HG03025 (cell line): ENCODE data around the gene CXADR.

ENCODE experiments used
- ATAC-seq: cut with Tn5 transposase; IDR thresholded peaks from one replicate; pipeline ENCODE4 v1.9.1; 2021; ENCODE audit warnings: mild to moderate bottlenecking, moderate library complexity; ENCODE audit not compliant: unreplicated experiment, low FRiP score

Gene CXADR

DNA sequence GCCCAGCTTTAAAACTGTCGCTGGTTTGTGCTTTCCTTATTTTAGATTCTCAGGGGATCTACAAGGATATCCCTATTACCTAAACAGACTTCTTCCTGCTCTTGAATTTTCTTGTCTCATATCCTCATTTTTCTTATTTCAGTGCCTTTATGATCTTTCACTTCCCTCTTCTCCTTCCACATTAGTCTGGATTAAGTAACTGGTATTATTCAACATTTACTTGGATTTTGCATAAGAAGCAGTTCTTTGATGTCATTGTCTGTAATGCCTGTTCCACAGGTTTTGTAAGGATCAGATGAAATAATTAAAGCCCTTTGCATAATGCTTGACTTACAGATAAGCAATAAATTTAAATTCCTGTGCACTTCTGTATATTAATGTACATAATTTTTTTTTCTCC lies 26.5 kb downstream of the CXADR start:
- ATAC-seq: no peak

DNA sequence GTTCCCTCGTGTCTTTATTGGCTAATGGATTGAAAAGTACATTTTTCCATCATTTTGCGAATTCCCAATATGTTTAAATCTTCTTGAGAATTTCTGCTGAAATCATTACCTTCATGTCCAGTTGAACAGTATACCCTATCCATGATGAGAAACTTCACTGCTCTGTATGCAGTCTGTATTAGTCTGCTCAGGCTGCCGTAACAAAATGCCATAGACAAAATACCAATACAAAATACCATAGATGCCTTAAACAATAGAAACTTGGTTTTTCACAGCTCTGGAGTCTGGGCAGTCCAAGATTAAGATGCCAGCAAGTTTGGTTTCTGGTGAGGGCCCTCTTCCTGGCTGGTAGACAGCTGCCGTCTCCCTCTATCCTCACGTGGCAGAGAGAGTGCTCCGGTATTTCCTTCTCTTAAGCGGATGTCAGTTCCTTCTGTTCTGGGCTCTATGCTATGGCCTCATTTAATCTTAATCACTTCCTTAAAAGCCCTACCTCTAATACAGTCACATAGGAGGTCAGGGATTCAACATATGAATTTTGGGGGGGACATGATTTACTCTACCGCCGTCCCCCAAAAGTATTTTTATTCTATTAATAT lies 27.0 kb downstream of the CXADR start:
- no peak for ATAC-seq

DNA sequence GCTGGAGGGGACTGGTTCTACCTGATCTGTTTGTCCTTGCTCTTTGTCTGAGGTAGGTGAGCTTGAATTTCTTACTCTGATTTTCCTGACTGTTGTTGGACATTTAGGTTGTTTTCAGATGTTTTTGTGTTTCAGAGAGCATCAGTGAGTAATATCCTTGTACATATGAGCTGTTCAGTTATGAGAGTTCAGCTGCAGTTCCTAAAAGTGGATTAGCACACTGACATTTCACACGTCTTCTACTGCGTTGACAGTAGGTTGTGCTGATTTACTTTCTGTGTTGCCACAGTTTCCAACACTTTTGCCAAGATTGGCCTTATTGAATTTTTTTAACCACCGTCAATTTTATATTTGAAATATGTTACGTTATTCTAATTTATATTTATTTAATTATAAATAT lies 27.7 kb downstream of the CXADR start:
- ATAC-seq: no peak

DNA sequence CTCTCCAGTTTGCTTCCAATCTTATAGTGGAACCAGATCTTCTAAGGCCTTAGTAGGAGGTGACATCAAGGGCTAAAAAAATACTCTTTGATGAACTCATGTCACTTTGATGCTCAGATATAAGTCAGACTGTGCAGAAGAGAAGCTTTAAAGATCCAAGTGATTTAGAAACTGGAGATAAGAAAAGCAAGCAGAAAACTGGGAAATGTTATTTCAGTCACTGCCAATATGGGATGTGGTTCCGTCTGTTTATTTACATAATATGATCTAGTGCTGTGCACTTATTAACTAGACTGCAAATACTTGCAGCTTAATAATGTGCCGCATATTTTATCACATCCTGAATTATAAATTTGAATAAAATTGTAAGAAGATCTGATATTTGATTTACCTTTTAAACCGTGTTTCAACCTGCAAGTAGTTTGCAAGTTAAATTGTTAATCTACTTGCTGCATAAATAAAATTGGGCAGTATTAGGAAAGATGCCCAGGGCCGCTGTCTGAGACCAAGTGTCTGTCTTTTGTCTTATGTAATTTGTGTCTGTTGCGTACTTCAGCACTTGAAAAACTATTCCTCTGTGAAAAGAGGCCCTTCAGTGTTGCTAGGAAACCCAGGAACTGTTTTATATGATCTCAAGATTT lies 29.6 kb downstream of the CXADR start:
- no peak for ATAC-seq

DNA sequence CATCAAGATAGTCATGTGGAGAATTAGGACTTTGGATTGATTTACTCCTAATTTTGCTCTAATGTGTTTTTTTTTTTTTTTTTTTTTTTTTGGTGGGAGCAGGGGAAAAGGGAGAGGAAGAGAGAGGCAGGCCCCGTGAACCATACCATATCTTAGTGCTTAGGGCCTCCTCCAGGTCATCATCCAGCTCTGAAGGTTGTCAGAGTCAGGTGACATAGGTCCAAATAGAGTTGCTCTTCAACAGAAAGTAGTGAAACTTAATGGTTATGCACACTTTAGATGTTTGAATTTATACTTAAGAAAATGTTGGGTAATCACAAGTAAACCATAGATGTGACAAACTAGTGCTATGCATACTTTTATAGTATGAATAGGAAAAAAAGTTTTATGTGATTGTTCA lies 32.2 kb downstream of the CXADR start:
- no peak for ATAC-seq

DNA sequence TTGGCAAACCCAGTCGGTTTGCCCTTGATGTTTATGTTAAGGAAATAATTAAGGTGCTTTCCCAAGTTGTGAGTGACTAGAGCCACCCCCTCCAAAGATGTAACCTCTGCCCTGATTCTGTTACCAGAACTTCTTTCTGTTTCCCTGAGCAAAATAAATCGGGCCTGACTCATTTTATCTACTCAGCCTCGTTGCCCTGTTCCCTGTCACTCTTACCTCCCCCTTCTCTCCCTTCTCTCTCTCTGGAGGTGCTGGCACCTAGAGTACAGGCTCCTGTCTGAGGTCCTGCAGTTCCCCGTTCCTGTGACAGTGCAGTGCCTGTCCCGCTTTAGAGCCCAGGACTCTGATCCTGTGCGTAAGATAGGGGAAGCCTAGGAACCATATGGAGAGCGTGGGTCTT lies 35.4 kb downstream of the CXADR start:
- no peak for ATAC-seq

DNA sequence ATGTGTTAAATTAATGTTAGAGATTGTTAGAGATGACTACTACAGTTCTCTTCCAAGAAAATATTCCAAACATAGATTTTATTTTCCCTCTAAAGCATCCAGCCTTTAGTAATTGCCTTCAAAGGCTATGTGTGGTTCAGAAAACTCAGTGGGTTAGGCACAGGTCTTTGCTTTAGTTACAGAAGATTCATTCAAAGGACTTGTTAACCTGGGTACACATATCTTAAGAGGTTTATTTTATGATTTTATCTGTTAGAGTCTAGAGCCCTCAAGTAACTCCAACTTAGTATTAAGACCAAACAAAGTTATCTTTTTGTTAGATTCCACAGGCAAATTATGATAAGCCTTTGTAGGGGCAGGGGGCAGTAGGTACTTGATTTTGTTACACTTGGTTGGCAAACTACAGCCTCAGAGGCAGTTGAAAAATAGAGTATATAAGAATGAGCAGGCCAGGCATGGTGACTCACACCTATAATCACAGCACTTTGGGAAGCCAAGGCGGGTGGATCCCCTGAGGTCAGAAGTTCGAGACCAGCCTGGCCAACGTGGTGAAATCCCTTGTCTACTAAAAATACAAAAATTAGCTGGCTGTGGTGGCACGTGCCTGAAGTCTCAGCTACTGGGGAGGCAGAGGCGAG lies 37.9 kb downstream of the CXADR start:
- no peak for ATAC-seq

DNA sequence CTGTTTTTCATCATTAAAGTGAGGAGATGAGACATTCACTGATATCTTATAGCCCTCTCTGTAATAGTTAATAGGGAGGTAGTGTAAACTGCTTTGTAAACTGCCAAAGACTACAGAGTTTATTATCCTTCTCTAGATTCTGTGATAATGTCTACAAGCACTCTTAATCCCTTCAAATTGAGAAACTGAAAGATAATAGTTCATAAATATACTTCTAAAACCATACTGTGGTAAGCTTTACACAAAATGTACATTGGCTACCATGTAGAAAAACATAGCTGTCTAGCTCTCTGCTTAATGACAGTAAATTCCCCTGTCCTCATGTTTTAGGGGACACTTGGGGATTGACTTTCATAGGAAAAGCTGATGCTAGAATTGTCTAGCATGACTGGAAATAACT lies 39.6 kb downstream of the CXADR start:
- ATAC-seq: no peak

DNA sequence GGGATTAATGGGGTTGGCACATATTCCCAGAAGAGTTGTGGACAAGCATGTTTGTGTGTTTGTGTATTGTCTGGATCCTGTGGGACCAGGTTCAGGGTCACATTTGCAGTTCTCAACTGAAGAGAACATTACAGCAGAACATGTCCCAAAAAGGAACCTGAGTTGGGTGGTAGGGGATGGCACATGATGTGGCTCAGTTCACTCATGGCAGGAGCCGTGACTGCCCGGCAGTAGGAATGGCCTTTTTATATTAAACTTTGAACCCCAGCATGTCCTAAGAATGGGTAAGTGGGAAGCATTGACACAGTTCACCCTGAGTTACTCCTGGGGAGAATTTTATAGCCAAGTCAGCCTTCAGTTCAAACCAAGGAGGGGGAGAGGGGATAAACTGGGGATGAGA lies 41.3 kb downstream of the CXADR start:
- ATAC-seq: no peak

DNA sequence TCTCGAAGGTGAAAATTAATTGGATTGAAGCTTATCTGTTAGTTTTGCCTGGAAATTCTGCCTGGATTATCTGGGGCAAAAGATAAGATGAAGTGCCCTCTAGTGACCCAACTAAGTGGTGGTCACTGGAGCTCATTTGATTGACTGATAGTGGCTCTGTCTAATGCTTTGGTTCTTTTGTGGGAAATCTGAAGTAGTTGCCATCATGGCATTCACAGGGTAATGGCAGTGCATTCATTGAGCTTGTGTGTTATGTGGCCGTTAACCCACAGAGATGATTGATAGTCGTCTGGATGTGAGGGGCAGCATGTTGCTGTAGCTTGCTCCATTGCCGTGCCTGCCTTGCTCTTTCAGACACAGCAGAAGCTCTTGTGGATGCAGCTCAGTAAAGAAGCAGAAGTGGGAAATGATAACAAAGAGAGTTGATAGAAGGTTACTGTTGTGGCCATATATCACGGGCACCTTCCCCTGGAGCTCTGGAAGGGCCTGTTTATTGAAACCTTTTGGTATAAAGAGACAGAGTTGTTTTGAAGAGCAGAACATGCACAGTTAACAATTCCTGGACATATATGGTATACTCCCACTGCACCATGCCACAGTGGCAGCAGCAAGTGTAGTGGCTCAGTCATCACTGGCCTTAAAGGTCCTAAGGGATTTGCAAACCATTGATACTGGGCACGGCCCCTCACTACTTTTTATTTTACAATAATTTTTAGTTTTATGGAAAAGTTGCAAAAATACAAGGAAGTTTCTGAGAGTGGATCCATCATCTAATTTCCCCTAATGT lies 42.0 kb downstream of the CXADR start:
- ATAC-seq: no peak

DNA sequence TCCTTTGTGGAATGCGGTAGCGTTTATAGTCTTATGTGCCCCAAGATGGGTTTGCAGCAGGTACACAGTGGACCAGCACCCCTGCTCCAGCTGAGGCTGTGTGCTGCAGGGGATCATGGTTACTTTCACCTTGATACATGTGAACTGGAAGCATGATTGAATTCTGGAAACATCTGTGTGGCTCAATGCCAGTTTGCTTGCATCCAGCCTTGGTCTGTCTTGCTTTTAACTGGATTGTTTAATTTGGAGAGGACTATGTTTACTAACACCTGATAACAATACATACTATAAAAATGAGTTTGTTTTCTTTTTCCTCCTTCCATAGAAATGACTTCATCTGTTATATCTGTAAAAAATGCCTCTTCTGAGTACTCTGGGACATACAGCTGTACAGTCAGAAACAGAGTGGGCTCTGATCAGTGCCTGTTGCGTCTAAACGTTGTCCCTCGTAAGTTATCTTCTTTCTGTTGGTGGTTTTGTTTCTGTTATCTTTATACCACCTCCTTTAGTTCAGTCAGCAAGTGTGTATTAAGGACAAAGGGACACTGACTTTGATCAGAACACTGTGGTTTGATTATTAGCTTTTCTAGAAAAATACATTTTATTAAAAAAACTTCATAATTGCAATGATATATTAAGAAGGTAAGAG lies 47.7 kb downstream of the CXADR start:
- no peak for ATAC-seq

DNA sequence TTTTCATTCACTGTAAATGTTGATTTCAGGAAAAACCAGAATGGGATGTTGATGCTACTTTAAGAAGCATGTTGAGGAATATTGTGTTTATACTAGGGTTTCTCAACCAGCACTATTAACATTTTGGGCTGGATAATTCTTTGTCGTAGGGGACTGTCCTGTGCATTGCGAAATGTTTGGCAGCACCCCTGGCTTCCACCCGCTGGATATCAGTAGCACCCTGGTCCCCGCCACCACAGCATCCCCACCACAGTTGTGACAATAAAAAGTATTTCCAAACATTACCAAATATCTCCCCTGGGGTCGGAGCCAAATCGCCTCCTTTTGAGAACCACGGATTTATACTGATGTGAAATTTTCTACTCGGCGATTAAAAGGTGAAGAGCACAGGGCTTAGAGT lies 57.9 kb downstream of the CXADR start:
- ATAC-seq: no peak

DNA sequence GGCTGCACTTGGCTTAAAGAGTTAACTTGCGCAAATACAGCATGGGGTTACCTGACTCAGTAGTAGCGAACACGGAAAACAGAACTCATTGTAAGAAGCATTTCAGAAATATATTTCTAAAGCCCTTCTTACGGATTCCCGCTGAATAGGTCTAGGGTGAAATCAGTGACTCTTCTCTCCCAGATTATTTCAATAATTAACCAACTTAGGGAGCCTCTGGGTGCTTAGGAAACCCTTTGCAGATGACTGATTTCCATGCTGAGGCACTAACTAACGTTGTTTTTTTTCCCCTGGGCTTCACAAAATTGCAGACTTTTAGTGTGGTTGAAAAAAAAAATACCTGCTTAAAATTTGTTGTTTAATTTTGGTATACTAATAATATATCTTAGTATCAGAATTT lies 59.6 kb downstream of the CXADR start:
- no peak for ATAC-seq

DNA sequence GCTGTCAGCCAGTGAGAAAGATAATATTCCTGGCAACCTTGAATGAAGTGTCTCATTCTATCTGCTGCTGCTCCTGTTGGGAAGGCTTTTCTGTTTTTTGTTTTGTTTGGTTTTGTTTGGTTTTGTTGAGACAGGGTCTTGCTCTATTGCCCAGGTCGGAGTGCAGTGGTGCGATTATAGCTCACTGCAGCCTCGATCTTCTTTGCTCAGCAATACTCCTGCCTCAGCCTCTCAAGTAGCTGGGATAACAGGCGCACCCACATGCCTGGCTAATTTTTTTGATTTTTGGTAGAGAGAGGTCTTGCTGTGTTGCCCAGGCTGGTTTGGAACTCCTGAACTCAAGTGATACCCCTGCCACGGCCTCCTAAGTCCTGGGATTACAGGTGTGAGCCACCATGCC lies 62.2 kb downstream of the CXADR start:
- no peak for ATAC-seq

DNA sequence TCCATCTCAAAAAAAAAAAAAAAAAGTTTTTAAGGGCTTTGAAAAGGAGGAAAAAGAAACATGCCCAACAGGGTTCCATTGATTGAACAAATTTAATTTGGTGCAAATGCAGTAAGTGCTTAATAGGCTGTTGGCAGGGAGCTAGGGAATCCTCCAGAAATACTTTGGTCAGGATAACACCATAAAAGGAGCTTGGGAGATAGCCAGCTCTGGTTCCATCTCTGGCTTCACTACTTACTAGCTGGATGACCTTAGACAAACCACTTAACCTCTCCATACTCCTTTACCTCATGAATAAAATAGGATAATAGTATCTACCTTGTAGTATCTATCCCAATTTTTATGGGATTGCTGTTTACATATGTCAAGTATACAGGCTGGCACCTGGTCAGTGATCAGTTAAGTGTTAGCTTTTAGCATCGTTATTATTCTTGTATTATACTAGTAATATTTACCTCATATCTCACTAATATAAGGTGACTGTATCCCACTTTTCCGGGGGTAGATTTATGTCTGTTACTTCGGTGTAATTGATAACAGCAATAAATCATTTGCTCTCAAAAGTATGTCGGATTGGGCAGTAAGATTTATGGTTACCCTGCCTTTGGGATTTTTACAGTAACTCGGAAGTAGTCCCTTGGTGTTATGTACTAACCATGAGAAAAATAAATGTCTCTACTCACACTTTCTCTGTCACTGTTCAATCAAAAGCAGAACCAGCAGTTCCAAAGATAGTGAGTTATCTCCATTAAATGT lies 63.4 kb downstream of the CXADR start:
- no peak for ATAC-seq

DNA sequence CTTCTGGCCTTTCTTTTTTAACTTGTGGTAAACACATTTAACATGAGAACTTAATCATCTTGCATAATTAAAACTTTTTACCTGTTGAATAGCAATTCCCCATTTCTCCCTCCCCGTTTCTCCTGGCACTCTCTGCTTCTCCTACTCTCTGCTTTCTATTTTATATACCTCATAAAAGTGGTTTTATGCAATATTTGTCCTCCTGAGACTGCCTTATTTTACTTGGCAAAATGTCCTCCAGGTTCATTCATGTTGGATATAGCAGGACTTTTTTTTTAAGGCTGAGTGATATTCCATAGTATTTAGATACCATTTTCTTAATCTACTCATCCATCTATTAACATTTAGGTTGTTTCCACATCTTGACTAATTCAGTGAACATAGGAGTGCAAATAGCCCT lies 64.9 kb downstream of the CXADR start:
- no peak for ATAC-seq

DNA sequence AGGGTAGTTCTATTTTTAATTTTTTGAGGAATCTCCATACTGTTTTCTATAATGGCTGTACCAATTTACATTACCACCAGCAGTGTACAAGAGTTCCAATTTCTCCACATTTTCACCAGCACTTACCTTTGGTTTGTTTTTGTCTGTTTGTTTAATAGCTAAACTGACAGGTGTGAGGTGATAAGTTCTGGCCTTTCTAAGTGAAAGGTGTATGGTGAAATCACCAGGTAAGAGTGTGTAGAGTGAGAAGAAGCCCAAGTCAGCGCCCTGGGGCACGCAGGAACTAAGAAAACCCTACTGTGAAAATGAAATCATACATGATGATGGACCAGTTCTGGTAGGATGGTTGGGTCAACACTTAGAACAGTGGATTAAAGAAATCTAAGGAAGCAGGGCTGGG lies 65.3 kb downstream of the CXADR start:
- no peak for ATAC-seq

DNA sequence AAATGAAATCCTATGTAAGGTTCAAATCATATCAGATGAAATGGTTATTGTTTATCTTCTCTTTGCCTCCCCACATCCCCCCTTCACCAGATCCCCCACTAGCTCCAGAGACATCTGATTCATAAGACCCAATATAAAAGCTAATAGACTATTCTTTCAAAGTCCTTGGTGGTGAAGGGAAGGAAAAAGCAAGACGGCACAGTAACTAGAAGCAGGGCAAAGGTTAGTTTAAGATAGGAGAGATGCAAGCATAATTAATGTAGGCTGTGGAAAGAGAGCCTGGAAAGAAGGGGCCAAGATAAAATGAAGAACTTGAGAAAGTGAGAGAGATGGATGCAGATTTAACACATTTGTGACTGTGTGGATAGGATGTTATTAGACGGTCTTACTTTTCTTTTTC lies 66.0 kb downstream of the CXADR start:
- ATAC-seq: no peak

DNA sequence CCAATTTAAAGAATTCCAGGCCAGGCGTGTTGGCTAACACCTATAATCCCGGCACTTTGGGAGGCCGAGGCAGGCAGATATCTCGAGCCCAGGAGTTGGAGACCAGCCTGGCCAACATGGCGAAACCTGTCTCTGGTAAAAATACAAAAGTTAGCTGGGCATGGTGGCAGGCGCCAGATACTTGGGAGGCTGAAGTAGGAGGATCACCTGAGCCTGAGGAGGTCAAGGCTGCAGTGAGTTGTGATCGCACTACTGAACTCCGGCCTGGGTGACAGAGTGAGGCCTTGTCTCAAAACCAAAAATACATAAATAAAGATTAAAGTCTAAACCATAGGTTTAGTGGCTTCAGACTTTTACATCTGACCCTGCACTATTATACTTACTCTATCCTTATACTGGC lies 67.5 kb downstream of the CXADR start:
- no peak for ATAC-seq

DNA sequence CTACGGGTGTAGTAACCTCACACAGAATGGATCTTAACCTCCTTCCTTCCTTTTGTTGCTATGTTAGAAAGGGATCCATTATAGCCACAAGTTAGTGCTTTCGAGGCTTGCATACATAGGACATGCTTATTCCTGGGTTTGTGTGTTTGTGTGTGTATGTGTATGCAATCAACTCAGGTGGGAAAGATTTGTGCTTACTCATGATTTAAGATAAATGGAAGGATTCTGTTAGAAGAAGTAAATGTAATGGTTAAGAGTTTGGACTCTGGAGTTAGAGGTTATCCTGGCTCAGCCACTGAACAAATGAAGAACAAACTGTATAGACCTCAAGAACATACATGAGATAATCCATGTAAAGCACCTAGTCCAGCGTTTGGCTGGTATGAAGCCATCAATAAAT lies 71.1 kb downstream of the CXADR start:
- no peak for ATAC-seq
